NCI-H1105 (cell line): ENCODE measurements around the gene KLHL29.

Experiments
- DNase-seq: peaks from one replicate; lab custom pipeline; 2025; lab: John Stamatoyannopoulos, UW

KLHL29 gene

GRCh38 chr2:23659328-23659727, 274.3 kb downstream of the KLHL29 start:
- DNase-seq, result no peak

- no peak for DNase-seq
Measured at GRCh38 chr2:23659773-23660172, 274.8 kb downstream of the KLHL29 start.

GRCh38 chr2:23660237-23660636, 275.3 kb downstream of the KLHL29 start:
- DNase-seq, result no peak

- DNase-seq, result no peak
Measured at GRCh38 chr2:23661276-23662050, 276.5 kb downstream of the KLHL29 start.

- no peak for DNase-seq
Measured at GRCh38 chr2:23662466-23662865, 277.5 kb downstream of the KLHL29 start.

- DNase-seq, result no peak
Measured at GRCh38 chr2:23662941-23663920, 278.3 kb downstream of the KLHL29 start.

- no peak for DNase-seq
Measured at GRCh38 chr2:23664066-23664788, 279.2 kb downstream of the KLHL29 start.

GRCh38 chr2:23666241-23666979, 281.4 kb downstream of the KLHL29 start:
- DNase-seq, result no peak

- DNase-seq, result no peak
Measured at GRCh38 chr2:23666980-23667357, 282.0 kb downstream of the KLHL29 start.

GRCh38 chr2:23668756-23669304, 283.9 kb downstream of the KLHL29 start:
- no peak for DNase-seq

- DNase-seq, result peak; percentile 49
Measured at GRCh38 chr2:23669413-23670244, 284.6 kb downstream of the KLHL29 start.

GRCh38 chr2:23670245-23670592, 285.2 kb downstream of the KLHL29 start:
- no peak for DNase-seq

GRCh38 chr2:23673082-23673481, 288.1 kb downstream of the KLHL29 start:
- DNase-seq, result no peak

GRCh38 chr2:23673830-23674679, 289.1 kb downstream of the KLHL29 start:
- DNase-seq, result no peak

GRCh38 chr2:23675506-23675905, 290.5 kb downstream of the KLHL29 start:
- no peak for DNase-seq

GRCh38 chr2:23677836-23678235, 292.9 kb downstream of the KLHL29 start:
- DNase-seq, result no peak

GRCh38 chr2:23679044-23679443, 294.1 kb downstream of the KLHL29 start:
- DNase-seq, result no peak

- no peak for DNase-seq
Measured at GRCh38 chr2:23680951-23681350, 296.0 kb downstream of the KLHL29 start.

- no peak for DNase-seq
Measured at GRCh38 chr2:23681356-23682140, 296.6 kb downstream of the KLHL29 start.
